Uterus (tissue), 4 donors: Measurements from ENCODE around the gene CBX6. TPM values are rescaled to one million over a fixed set of nuclear protein-coding genes. Genes with fewer than 3 reads are reported as not detected.

Experiments used
- DNase-seq, 2 donors: peaks; one replicate each; pipeline ENCODE4 v3.0.0-alpha.2; 2019 to 2020
- H3K27ac ChIP-seq, 2 donors: fragments of 200-600 bp; sonication (generic); 1 replicate in 1 of 2; 2 replicates in 1 of 2; pipeline ENCODE4 v1.5.1; 2016 to 2018
- H3K27me3 ChIP-seq, 2 donors: fragments of 200-600 bp; sonication (generic); one replicate each; pipeline ENCODE4 v1.5.1; 2018 to 2019; ENCODE audit warnings: control low read depth in 1 of 2
- H3K36me3 ChIP-seq, 2 donors: fragments of 200-600 bp; sonication (generic); one replicate each; pipeline ENCODE4 v1.5.1; 2019; ENCODE audit warnings: control low read depth in 1 of 2
- H3K4me1 ChIP-seq, 2 donors: fragments of 200-600 bp; sonication (generic); one replicate each; pipeline ENCODE4 v1.5.1; 2018 to 2019; ENCODE audit warnings: control low read depth in 1 of 2
- H3K4me3 ChIP-seq, 2 donors: fragments of 200-600 bp; sonication (generic); 1 replicate in 1 of 2; 2 replicates in 1 of 2; pipeline ENCODE4 v1.5.1; 2018 to 2019; ENCODE audit warnings: mild to moderate bottlenecking in 1 of 2
- H3K9me3 ChIP-seq, 2 donors: fragments of 200-600 bp; sonication (generic); one replicate each; pipeline ENCODE4 v1.5.1; 2019; ENCODE audit warnings: control low read depth in 1 of 2
- CTCF ChIP-seq, 4 experiments: fragments of 200-600 bp in 2 of 4; fragments of 450-650 bp in 2 of 4; sonication (generic) in 2 of 4; IDR thresholded peaks; one replicate each; pipeline ENCODE4 v1.5.1; 2016 to 2019; ENCODE audit warnings: antibody characterized with exemption in 4 of 4, mild to moderate bottlenecking in 2 of 4, moderate library complexity in 1 of 4
- POLR2A ChIP-seq, 2 donors: fragments of 450-650 bp; IDR thresholded peaks; one replicate each; pipeline ENCODE4 v1.6.1; 2016; ENCODE audit warnings: antibody characterized with exemption in 2 of 2, mild to moderate bottlenecking in 1 of 2, moderate library complexity in 1 of 2
- intact Hi-C: fragments of 100-400 bp; cut with DNase I; formaldehyde crosslinking; loops from one replicate; pipeline ENCODE4 v1.15.1; 2023; ENCODE audit warnings: low total_unique reads
- total RNA-seq, 4 donors: library from RNA; depleted of rRNA in 3 of 4; stranded (reverse); fragments of >200 nt in 3 of 4; gene quantifications; one replicate each; pipeline versions ENCODE4 v1.1.0 to v1.2.4, GENCODE V29; 2014 to 2023
- donor health status: DM: yes; HTN: yes; CAD: no.

Gene CBX6
- total RNA-seq, 4 donors from 2014 or later: 11.0 to 145 (median 56.4) TPM

- DNase-seq: no peak
- no peaks in the 10 kb centered on the region for H3K36me3 ChIP-seq
Measured at GRCh38 chr22:38874529-38875222, 2.7 kb upstream of the CBX6 start.

GRCh38 chr22:38873469-38874411, 1.7 kb upstream of the CBX6 start:
- Histone ChIP-seq H3K27ac (peak overlapping the region; percentile 94 to 99), H3K4me3 (peak overlapping the region; percentile 64 to 91), H3K4me1 (peaks cover 5 to 6% of the 10 kb centered on the region in 2 donors), H3K27me3 (no peaks in the 10 kb centered on the region), H3K36me3 (no peaks in the 10 kb centered on the region), H3K9me3 (no peaks in the 10 kb centered on the region)
- TF ChIP-seq POLR2A (IDR thresholded peaks at IDR 0.05): no peak
- no peak for TF ChIP-seq CTCF (IDR thresholded peaks at IDR 0.05)
- intact Hi-C loops: loop anchor here (10.0 kb wide), 1 partner anchor 51 kb away; no protein-coding TSS in a partner anchor
- no peak for DNase-seq

More at GRCh38 chr22:38874529-38875222, 2.7 kb upstream of the CBX6 start:
- H3K4me1 ChIP-seq: peaks cover 5 to 6% of the 10 kb centered on the region in 2 donors
- H3K4me3 ChIP-seq: no peak overlapping the region
- H3K27ac ChIP-seq: peak overlapping the region in 1 of 2 donors; percentile 99
- H3K27me3 ChIP-seq: no peaks in the 10 kb centered on the region
- TF ChIP-seq CTCF (IDR thresholded peaks at IDR 0.05): no peak
- TF ChIP-seq POLR2A (IDR thresholded peaks at IDR 0.05): no peak
- intact Hi-C loops: loop anchor here (10.0 kb wide), 1 partner anchor 50 kb away; no protein-coding TSS in a partner anchor
- no peaks in the 10 kb centered on the region for H3K9me3 ChIP-seq

DNA sequence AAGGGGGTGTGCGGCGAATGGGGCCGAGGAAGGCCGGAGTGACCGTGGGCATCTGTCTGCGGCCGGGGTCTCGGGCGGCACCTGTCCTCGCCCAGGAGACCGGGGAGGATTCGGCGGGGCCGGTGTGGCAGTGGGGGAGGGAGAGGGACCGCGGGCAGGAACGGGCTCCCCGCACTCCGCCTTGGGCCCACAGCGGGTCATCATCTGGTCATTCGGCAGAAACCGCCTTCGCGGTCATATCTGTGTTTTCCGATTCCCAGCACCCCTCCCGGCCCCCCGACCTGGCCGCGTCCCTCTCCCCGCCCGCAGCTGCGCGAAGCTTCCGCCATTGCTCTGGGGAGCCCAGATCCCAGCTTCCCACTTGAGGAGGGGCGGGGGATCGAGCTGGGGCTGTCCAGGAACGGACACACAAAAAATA, 824 bp upstream of the CBX6 start:
- DNase-seq: peak; percentile 74 to 77

DNA sequence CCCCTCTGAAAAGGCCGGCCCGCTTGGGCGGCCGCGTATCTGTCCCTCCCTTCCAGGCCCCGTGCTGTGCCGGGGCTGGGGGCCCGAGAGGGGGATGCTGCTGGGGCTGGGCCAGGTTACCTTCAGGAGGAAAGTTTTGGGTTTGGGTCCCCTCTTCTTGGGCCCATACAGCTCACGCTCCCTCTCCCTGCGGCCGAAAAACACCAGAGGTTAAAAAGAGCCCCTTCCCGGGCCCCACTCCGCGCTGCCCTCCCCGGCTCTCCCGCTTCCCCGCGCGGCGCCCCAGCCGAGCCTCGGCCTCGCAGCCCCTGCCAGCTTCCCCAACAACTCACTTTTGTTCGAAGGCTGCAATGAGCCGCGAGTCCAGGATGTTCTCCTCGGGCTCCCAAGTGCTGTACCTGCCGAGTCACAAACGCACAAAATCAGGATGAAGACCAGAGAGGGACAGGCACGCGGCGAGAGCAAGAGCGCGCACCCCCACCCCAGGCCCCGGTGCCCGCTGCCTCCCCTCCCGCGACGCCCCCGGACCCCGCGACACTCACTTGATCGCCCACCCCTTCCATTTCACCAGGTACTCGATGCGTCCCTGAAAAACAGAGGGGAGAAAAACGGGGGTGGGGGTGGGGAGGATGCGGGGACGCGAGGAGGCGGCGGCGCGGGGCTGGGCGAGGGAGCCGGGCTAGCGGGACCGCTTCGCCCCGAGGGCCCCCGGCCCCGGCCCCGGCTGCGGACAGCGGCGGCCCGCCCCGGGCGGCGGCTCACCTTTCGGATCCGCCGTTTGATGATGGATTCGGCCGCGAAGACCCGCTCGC, 450 bp downstream of the CBX6 start:
- peak overlapping the region; percentile 93 to 94 for H3K27ac ChIP-seq
- H3K4me1 ChIP-seq: peaks cover 5 to 6% of the 10 kb centered on the region in 2 donors
- intact Hi-C loops: loop anchor here (10.0 kb wide), 1 partner anchor 53 kb away; no protein-coding TSS in a partner anchor
- TF ChIP-seq POLR2A (IDR thresholded peaks at IDR 0.05): no peak
- TF ChIP-seq CTCF (IDR thresholded peaks at IDR 0.05): no peak
- no peaks in the 10 kb centered on the region for H3K36me3 ChIP-seq
- no peaks in the 10 kb centered on the region for H3K9me3 ChIP-seq
- no peaks in the 10 kb centered on the region for H3K27me3 ChIP-seq
- DNase-seq: no peak
- H3K4me3 ChIP-seq: peak overlapping the region; percentile 73 to 91

More for the DNA sequence above, 824 bp upstream of the CBX6 start:
- peaks cover 5 to 6% of the 10 kb centered on the region in 2 donors for H3K4me1 ChIP-seq
- intact Hi-C loops: loop anchor here (10.0 kb wide), 1 partner anchor 52 kb away; no protein-coding TSS in a partner anchor
- H3K27me3 ChIP-seq: no peaks in the 10 kb centered on the region
- TF ChIP-seq POLR2A (IDR thresholded peaks at IDR 0.05): peak; percentile 24 to 56
- TF ChIP-seq CTCF (IDR thresholded peaks at IDR 0.05): peak in 1 of 4 experiments; percentile 2
- H3K36me3 ChIP-seq: no peaks in the 10 kb centered on the region
- peak overlapping the region; percentile 64 to 91 for H3K4me3 ChIP-seq
- peak overlapping the region; percentile 94 to 99 for H3K27ac ChIP-seq
- no peaks in the 10 kb centered on the region for H3K9me3 ChIP-seq
